GM23248 (cell line): Measurements from ENCODE around the gene CD19. TPM values are rescaled to one million over a fixed set of nuclear protein-coding genes. Genes with fewer than 3 reads are reported as not detected.
"Not testable (repeated sequence)": the region's sequence is repeated elsewhere in the genome, so short reads cannot be mapped to it uniquely, and the experiment has no call there.

Source experiments
- DNase-seq: peaks from one replicate; pipeline ENCODE4 v3.0.0-alpha.2; 2015
- H2AFZ ChIP-seq: fragments of 200-600 bp; sonication (generic); 2 replicates; pipeline ENCODE4 v1.6.1; 2016; ENCODE audit warnings: antibody characterized with exemption
- H3F3A ChIP-seq: fragments of 200-600 bp; sonication (generic); 2 replicates; pipeline ENCODE4 v1.6.1; 2016; ENCODE audit warnings: mild to moderate bottlenecking, antibody characterized with exemption, mixed run types; ENCODE audit not compliant: insufficient read depth
- H3K27ac ChIP-seq: fragments of 200-600 bp; sonication (generic); 2 replicates; pipeline ENCODE4 v1.5.1; 2016; ENCODE audit warnings: mild to moderate bottlenecking
- H3K27me3 ChIP-seq: fragments of 200-600 bp; sonication (generic); replicated peaks from 2 replicates; pipeline ENCODE4 v1.6.1; 2016; ENCODE audit warnings: mild to moderate bottlenecking; ENCODE audit not compliant: insufficient read depth
- H3K36me3 ChIP-seq: fragments of 200-600 bp; sonication (generic); 2 replicates; pipeline ENCODE4 v1.6.1; 2016; ENCODE audit warnings: low read depth, mild to moderate bottlenecking
- H3K4me1 ChIP-seq: fragments of 200-600 bp; sonication (generic); 2 replicates; pipeline ENCODE4 v1.6.1; 2016; ENCODE audit warnings: mild to moderate bottlenecking; ENCODE audit not compliant: insufficient read depth
- H3K4me2 ChIP-seq: fragments of 200-600 bp; sonication (generic); one replicate; pipeline ENCODE4 v1.6.1; 2016; ENCODE audit warnings: mild to moderate bottlenecking; ENCODE audit not compliant: unreplicated experiment
- H3K4me3 ChIP-seq: fragments of 200-600 bp; sonication (generic); 2 replicates; pipeline ENCODE4 v1.5.1; 2016; ENCODE audit warnings: mild to moderate bottlenecking
- H3K79me2 ChIP-seq: fragments of 200-600 bp; sonication (generic); 2 replicates; pipeline ENCODE4 v1.6.1; 2016; ENCODE audit warnings: mild to moderate bottlenecking; ENCODE audit not compliant: insufficient read depth
- H3K9ac ChIP-seq: fragments of 200-600 bp; sonication (generic); 2 replicates; pipeline ENCODE4 v1.6.1; 2016; ENCODE audit warnings: mild to moderate bottlenecking
- H3K9me2 ChIP-seq: fragments of 200-600 bp; sonication (generic); 2 replicates; pipeline ENCODE4 v1.6.1; 2016; ENCODE audit warnings: mixed run types, mild to moderate bottlenecking, moderate library complexity; ENCODE audit not compliant: insufficient read depth
- H3K9me3 ChIP-seq: fragments of 200-600 bp; sonication (generic); one replicate; pipeline ENCODE4 v1.6.1; 2017; ENCODE audit warnings: low read depth
- H4K20me1 ChIP-seq: fragments of 200-600 bp; sonication (generic); 2 replicates; pipeline ENCODE4 v1.6.0; 2016; ENCODE audit not compliant: insufficient read depth
- EZH2 ChIP-seq: fragments of 200-600 bp; sonication (generic); IDR thresholded peaks from 2 replicates; pipeline ENCODE4 v1.6.1; 2018; ENCODE audit warnings: antibody characterized with exemption, mild to moderate bottlenecking; ENCODE audit not compliant: insufficient read depth, poor library complexity, severe bottlenecking
- EZH2phosphoT487 ChIP-seq: fragments of 200-600 bp; sonication (generic); IDR thresholded peaks from 2 replicates; pipeline ENCODE4 v1.6.1; 2018; ENCODE audit warnings: antibody characterized with exemption, moderate library complexity, mild to moderate bottlenecking, low read depth; ENCODE audit not compliant: insufficient read depth
- WGBS, 2 experiments: methylation state at CpG; one replicate each; pipeline ENCODE4 v1.1.6; 2015 to 2017; ENCODE audit warnings: low lambda C conversion rate in 2 of 2, low coverage in 1 of 2; ENCODE audit errors: missing lambda C conversion rate in 2 of 2; 5-methylcytosine and 5-hydroxymethylcytosine counted together
- in situ Hi-C: fragments of 300-500 bp; cut with MboI; formaldehyde crosslinking; loops from 2 replicates; pipeline ENCODE4 v1.15.0; 2020
- polyA plus RNA-seq: library from polyadenylated mRNA; unstranded; fragments of >200 nt; fragmentation: Nextera tagmentation; extraction: Ambion mirVana; gene quantifications from 2 replicates; pipeline ENCODE4 v1.2.1, GENCODE V29; 2016
- total RNA-seq: library from RNA; depleted of rRNA; stranded (reverse); fragments of >200 nt; shearing (Covaris generic); gene quantifications from 2 replicates; pipeline ENCODE4 v1.2.3, GENCODE V29; 2014

The CD19 gene
- total and polyA plus RNA-seq, 2 experiments from 2014 or later, result not detected

DNA sequence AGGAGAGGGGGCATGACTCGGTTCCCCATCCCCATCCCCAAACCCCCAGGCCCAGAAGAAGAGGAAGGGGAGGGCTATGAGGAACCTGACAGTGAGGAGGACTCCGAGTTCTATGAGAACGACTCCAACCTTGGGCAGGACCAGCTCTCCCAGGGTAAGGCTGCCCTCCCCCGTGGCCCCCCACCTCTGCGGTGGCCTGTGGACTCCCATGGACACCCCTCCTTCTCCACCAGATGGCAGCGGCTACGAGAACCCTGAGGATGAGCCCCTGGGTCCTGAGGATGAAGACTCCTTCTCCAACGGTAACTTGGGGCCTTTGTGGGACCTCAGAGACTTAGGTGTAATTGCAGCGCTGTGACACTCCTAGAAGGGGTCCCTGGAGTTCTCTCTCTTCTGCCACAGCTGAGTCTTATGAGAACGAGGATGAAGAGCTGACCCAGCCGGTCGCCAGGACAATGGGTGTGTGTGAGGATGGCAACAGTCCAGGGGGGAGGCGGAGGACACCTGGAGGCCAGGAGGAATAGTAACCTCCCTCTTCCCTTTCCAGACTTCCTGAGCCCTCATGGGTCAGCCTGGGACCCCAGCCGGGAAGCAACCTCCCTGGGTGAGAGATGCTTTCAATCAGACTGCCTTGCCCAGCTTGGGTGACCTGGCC lies 5.6 kb downstream of the CD19 start:
- Histone ChIP-seq H3K9me2 (no peaks in the 10 kb centered on the region), H3K79me2 (no peaks in the 10 kb centered on the region), H3K4me3 (no peak overlapping the region), H3K36me3 (no peaks in the 10 kb centered on the region), H3K4me1 (no peaks in the 10 kb centered on the region), H3K4me2 (no peak overlapping the region), H3K9me3 (no peaks in the 10 kb centered on the region), H2AFZ (no peak overlapping the region), H3K9ac (no peak overlapping the region), H3K27me3 (no peaks in the 10 kb centered on the region), H3F3A (no peaks in the 10 kb centered on the region), H3K27ac (no peak overlapping the region), H4K20me1 (no peaks in the 10 kb centered on the region)
- TF ChIP-seq EZH2 (no peak), EZH2phosphoT487 (no peak)
- 67 to 72% methylated on average over 12 to 14 of the region's 14 CpGs for WGBS, 2 experiments
- no peak for DNase-seq
- in situ Hi-C loops, result loop anchor here (25.0 kb wide), 1 partner anchor 400 kb away; the partner anchor contains the start of gene NUPR1

GRCh38 chr16:28938721-28939120 lies 7.0 kb downstream of the CD19 start:
- Histone ChIP-seq H3K9ac (no peak overlapping the region), H3K9me3 (no peaks in the 10 kb centered on the region), H3K27me3 (no peaks in the 10 kb centered on the region), H3K36me3 (no peaks in the 10 kb centered on the region), H3K27ac (no peak overlapping the region), H3K4me2 (no peak overlapping the region), H2AFZ (no peak overlapping the region), H3K79me2 (no peaks in the 10 kb centered on the region), H3K9me2 (no peaks in the 10 kb centered on the region), H4K20me1 (no peaks in the 10 kb centered on the region), H3K4me1 (no peaks in the 10 kb centered on the region), H3F3A (no peaks in the 10 kb centered on the region), H3K4me3 (no peak overlapping the region)
- in situ Hi-C loops, result loop anchor here (25.0 kb wide), 1 partner anchor 401 kb away; the partner anchor contains the start of gene NUPR1
- no peak for DNase-seq
- WGBS, 2 experiments, result 64 to 65% methylated on average over 7 of the region's 7 CpGs
- TF ChIP-seq EZH2phosphoT487, result no peak
- no peak for TF ChIP-seq EZH2

DNA sequence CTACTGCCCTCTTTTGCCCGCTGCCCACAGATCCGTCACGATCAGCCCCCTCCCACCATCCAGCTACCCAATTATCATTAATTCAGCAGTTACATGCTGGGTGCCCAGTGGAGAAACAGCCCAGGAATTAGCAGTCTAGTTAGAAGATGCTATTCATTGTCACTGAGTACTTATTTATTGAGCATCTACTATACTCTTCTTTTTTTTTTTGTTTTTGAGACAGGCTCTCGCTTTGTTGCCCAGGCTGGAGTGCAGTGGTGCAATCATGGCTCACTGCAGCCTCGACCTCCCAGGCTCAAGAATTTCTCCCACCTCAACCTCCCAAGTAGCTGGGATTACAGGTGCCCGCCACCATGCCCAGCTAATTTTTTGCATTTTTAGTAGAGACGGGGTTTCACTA lies 8.1 kb downstream of the CD19 start:
- H3K79me2 ChIP-seq, DNase-seq, H2AFZ ChIP-seq, H3K27me3 ChIP-seq, H3K27ac ChIP-seq, H3K4me3 ChIP-seq, H3K36me3 ChIP-seq, H3K4me1 ChIP-seq, H3K9ac ChIP-seq, H3F3A ChIP-seq, H3K9me3 ChIP-seq, H4K20me1 ChIP-seq, H3K4me2 ChIP-seq, H3K9me2 ChIP-seq: not testable (repeated sequence)
- in situ Hi-C loops, result loop anchor here (5.0 to 25.0 kb wide), 2 partner anchors 48 to 403 kb away; partner anchors contain the start of gene NUPR1
- WGBS, 2 experiments, result 75 to 82% methylated on average over 7 of the region's 7 CpGs

DNA sequence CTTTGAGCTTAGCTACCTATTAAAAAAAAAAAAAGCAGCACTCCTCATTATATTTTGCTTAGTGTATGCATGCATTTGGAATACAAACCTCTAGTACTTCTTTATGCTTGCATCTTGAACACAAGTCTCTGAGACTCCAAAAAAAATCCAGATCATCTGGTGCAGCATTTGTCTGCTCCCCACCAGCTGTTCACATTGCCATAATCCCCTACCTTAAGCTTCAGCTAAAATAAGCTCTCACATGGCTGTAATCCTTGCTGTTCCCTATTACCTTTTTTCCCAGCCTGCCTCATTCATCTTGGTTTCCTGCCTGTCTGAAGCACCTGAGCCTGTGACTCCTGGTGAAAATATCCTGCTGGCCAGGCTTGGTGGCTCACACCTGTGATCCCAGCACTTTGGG lies 11.5 kb downstream of the CD19 start:
- H3K4me3 ChIP-seq, result no peak overlapping the region
- in situ Hi-C loops, result loop anchor here (5.0 to 25.0 kb wide), 2 partner anchors 51 to 406 kb away; partner anchors contain the start of gene NUPR1
- H3K9ac ChIP-seq, result no peak overlapping the region
- no peaks in the 10 kb centered on the region for H3K4me1 ChIP-seq
- no peak overlapping the region for H3K27ac ChIP-seq
- H3K9me3 ChIP-seq, result no peaks in the 10 kb centered on the region
- no peaks in the 10 kb centered on the region for H4K20me1 ChIP-seq
- H3F3A ChIP-seq, result no peaks in the 10 kb centered on the region
- no peaks in the 10 kb centered on the region for H3K9me2 ChIP-seq
- no peak overlapping the region for H2AFZ ChIP-seq
- no peaks in the 10 kb centered on the region for H3K36me3 ChIP-seq
- no peak overlapping the region for H3K4me2 ChIP-seq
- H3K27me3 ChIP-seq, result no peaks in the 10 kb centered on the region
- no peaks in the 10 kb centered on the region for H3K79me2 ChIP-seq
- no peak for DNase-seq
- TF ChIP-seq EZH2phosphoT487, result no peak
- no peak for TF ChIP-seq EZH2

DNA sequence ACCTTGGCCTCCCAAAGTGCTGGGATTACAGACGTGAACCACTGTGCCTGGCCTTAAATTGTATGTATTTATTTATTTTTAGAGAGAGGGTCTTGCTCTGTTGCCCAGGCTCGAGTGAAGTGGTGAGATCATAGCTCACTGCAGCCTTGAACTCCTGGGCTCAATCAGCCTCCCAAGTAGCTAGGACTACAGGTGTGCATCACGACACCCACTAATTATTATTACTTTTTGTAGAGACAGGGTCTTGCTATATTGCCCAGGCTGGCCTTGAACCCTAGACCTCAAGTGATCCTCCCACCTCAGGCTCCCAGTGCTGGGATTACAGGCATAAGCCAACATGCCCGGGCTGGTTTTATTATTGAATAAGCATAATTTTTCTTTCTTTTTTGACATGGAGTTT lies 14.9 kb downstream of the CD19 start:
- no peak for TF ChIP-seq EZH2phosphoT487
- no peak for TF ChIP-seq EZH2

More for the DNA sequence above, 14.9 kb downstream of the CD19 start:
- Histone ChIP-seq H3K9ac (no peak overlapping the region), H3K27me3 (no peaks in the 10 kb centered on the region), H3K9me3 (no peaks in the 10 kb centered on the region), H2AFZ (no peak overlapping the region), H4K20me1 (no peaks in the 10 kb centered on the region), H3K27ac (no peak overlapping the region), H3K4me2 (no peak overlapping the region), H3K4me1 (no peaks in the 10 kb centered on the region), H3F3A (no peaks in the 10 kb centered on the region), H3K79me2 (peaks cover 8% of the 10 kb centered on the region), H3K4me3 (no peak overlapping the region), H3K36me3 (no peaks in the 10 kb centered on the region), H3K9me2 (no peaks in the 10 kb centered on the region)
- no peak for DNase-seq
- in situ Hi-C loops, result loop anchor here (25.0 kb wide), 1 partner anchor 409 kb away; the partner anchor contains the start of gene NUPR1
- WGBS, 2 experiments, result 76 to 79% methylated on average over 4 of the region's 4 CpGs
